ENCODE data around the gene CAMK2D.

The CAMK2D gene

GRCh38 chr4:113565702-113566012 is 195.9 kb downstream of the CAMK2D start:
- DNase-seq (ENCODE audit: low read depth in 2 of 2): no peak

- no peak for DNase-seq (ENCODE audit: low read depth in 2 of 2)
These were observed 197.0 kb downstream of the CAMK2D start for GRCh38 chr4:113564493-113564892.

- no peak for DNase-seq (ENCODE audit: low read depth in 2 of 2)
These were observed 197.7 kb downstream of the CAMK2D start for GRCh38 chr4:113563691-113564378.

DNA sequence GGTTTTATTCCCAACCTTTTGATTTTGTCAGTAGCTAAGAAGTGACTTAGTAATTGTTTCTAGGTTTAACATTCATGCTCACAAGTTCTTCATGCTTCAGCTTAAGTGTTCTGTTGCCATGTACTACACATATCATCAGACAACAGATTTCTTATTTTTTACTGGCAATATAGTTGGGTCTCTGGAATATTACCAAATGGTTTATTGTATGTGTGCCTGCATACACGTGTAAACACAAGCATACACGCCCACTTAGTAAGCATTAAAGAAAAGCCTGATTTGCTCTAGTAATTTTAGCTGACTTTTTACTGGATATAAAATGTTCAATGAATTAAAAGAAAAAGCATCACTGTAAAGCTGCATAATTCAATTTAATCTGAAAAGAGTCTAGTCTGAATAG is 199.8 kb downstream of the CAMK2D start:
- no peak for DNase-seq (ENCODE audit: low read depth in 2 of 2)

- no peak for DNase-seq (ENCODE audit: low read depth in 2 of 2)
These were observed 200.4 kb downstream of the CAMK2D start for GRCh38 chr4:113561092-113561491.

- DNase-seq (ENCODE audit: low read depth in 2 of 2): no peak
These were observed 201.0 kb downstream of the CAMK2D start for GRCh38 chr4:113560579-113560978.

DNA sequence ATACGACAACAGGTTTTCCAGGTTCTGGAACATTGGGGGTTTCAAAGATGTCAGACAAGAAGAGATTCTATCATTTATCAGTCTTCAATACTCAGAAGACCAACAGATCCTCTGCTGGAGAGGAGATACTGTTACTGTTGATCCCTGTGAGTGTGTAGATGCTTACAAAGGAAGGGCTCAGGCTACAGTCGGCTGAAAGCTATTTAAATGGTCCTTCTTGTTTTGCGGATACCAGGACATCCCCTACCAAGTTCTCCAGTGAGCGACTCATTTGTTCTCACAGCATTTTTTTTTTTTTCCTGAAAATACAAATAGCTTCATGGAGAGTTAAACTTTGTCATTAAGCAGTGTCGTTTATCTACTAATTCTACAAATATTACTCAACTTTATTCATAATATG is 201.6 kb downstream of the CAMK2D start:
- DNase-seq (ENCODE audit: low read depth in 2 of 2): no peak

GRCh38 chr4:113556382-113557134 is 205.0 kb downstream of the CAMK2D start:
- DNase-seq (ENCODE audit: low read depth in 2 of 2): no peak

DNA sequence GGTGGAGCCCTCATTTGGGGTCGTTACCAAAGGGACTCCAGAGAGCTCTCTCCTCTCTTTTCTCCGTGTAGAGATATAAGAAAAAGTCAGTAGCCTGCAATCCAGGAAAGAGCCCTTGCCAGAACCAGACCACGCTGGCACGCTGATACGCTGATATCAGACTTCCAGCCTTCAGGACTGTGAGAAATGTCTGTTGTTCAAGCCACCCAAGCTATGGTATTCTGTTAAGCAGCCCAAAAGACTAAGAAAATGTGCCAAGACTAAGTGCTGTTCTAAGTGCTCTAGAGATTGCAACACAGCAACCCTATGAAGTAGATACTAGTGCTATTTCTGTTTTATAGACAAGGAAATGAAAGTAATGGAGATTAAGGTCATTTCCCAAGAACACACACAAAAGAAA is 205.7 kb downstream of the CAMK2D start:
- DNase-seq (ENCODE audit: low read depth in 2 of 2): no peak

DNA sequence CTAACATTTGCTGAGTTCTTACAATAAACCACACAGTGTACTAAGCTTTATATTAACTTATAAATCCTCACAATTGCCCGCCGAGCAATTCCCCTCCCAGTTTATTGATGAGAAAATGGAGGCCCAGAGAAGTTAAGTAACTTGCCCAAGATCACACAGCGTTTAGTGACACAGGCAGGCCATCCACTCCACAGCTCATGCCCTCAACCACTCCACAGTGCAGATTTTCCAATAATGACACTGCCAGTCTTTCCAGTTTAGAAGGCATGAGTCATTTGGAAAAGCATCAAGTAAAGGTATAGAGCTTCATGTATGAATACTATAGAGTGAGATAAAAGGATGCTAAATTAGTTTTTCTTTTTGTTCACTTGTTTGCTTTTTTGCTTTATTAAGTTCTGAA is 208.5 kb downstream of the CAMK2D start:
- no peak for DNase-seq (ENCODE audit: low read depth in 2 of 2)

DNA sequence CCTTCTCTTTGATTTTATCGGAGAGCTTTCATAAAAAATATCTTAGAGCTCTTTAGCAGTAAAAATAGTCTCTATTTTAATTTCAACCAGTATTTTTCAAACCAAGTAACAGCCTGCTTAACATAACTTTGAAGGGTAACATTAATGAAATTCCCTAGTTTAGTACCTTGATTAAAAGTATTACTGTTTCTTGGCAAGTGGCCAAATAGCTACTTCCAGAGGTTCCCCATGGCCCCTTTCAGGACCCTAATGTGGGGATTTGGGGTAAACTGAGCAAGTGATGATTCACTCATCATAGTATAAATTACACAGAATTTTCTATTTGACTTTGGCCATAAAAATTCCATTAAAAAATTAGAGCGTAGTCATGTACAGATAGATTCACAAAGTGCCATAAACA is 211.0 kb downstream of the CAMK2D start:
- no peak for DNase-seq (ENCODE audit: low read depth in 2 of 2)

GRCh38 chr4:113548303-113548702 is 213.2 kb downstream of the CAMK2D start:
- no peak for DNase-seq (ENCODE audit: low read depth in 2 of 2)

- peak; percentile 71 to 79 for DNase-seq (ENCODE audit: low read depth in 2 of 2)
These were observed 214.0 kb downstream of the CAMK2D start for GRCh38 chr4:113547487-113548042.

DNA sequence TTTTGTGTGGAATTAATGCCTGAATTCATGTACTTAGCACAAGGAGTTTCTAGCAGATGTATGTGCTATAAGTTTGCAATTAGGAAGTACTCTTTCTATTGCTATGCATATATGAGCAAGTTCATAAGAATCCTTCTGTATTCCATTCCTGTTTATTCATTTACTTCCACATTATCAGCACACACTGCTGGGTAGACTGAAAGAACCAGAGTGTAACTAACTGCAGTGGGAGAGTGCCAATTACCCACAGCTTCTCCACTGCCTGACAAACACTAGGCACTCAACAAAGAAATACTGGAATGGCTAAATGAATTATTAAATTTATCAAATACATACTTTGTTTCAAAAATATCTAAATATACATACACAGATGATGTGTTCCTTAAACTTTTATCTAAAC is 219.6 kb downstream of the CAMK2D start:
- no peak for DNase-seq (ENCODE audit: low read depth in 2 of 2)

- no peak for DNase-seq (ENCODE audit: low read depth in 2 of 2)
These were observed 220.7 kb downstream of the CAMK2D start for GRCh38 chr4:113540859-113541258.

DNA sequence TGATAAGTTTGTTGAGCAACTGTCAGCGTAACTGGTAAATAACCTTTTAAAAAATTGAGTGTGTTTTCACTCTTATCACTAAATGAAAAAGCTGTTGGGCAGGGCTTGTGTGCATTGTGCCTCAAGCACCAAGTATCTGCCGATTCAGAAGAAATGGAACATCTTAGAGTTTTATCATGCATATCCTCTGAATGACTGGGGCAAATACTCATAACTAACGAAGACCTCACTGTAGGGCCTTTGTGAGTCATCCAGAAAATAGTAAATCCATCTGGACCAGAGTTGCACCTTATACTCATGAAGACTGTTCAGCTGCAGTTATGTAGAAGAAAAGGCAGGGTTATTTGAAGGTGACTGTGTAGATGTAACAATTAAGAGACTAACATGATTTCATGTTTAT is 222.1 kb downstream of the CAMK2D start:
- DNase-seq (ENCODE audit: low read depth in 2 of 2): no peak

DNA sequence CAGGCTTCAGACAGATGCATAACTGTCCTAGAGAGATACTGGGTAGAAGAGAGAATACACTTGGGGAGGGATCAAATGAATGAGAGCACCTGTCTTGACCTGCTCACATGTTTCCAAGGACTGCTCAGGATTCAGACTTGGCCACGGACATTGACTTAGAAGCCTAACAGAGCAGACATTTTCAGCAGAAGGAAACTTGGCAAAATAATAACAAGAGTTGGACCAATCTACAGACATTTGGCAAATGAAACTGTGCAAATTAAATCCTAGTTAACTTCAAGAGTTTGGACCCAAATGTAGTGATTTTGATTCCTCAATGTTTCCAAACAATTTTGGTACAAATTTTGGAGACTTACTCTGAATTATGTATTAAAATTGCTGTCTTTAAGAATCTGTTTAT is 223.9 kb downstream of the CAMK2D start:
- DNase-seq (ENCODE audit: low read depth in 2 of 2): no peak

DNA sequence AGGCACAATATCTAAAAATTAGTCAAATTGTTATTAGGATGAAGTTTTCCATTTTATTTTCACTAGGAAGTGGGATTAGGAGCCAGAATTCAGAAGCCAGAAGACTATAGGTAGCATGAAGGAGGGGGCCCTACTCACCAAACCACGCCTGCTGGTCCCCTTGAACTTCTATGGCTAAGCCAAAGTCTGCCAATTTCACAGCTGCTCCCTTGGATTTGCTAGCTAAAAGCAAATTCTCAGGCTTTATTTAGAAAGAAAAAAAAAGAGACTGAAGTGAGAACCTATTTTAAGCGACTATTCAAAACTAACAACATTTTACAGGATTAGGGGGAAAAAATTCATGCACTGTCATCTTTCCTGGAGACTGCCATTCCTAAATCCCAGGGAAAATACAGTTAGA is 224.3 kb downstream of the CAMK2D start:
- DNase-seq (ENCODE audit: low read depth in 2 of 2): no peak

GRCh38 chr4:113534711-113535110 is 226.8 kb downstream of the CAMK2D start:
- DNase-seq (ENCODE audit: low read depth in 2 of 2): no peak

GRCh38 chr4:113531572-113531971 is 230.0 kb downstream of the CAMK2D start:
- no peak for DNase-seq (ENCODE audit: low read depth in 2 of 2)

DNA sequence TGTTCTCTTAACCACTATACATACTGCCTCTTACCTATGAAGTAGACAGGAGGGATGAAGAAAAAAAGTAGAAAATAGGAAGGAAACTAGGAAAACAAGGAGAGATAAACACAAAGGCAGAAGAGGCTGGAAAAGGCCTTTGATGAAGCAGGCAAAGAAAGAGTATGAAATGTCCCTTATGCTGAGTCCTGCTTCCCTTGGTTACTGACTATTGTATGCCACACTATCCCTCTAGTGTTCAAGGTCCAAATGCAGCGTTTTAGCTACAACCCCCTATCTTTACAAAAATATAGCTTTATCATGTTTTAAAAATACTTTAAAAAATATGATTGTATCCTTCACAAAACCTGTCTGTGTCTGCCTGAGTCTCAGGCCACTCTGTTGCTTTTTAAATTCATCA is 233.1 kb downstream of the CAMK2D start:
- DNase-seq (ENCODE audit: low read depth in 2 of 2): no peak

GRCh38 chr4:113525521-113525920 is 236.0 kb downstream of the CAMK2D start:
- DNase-seq (ENCODE audit: low read depth in 2 of 2): no peak

GRCh38 chr4:113524505-113525186 is 236.9 kb downstream of the CAMK2D start:
- no peak for DNase-seq (ENCODE audit: low read depth in 2 of 2)
